GM12878 (cell line): ENCODE data around the gene MFSD11. TPM values are rescaled to one million over a fixed set of nuclear protein-coding genes. Genes with fewer than 3 reads are reported as not detected.
"Not testable (repeated sequence)": the region's sequence is repeated elsewhere in the genome, so short reads cannot be mapped to it uniquely, and the experiment has no call there.

Source experiments
- ATAC-seq: fragments of 200-7000 bp; cut with Tn5 transposase; 3 replicates; pipeline ENCODE4 v1.9.1; 2020; ENCODE audit warnings: mild to moderate bottlenecking, moderate library complexity
- BruUV-seq: library from RNA; stranded (reverse); fragments of 400-500 nt; replicated peaks from 2 replicates; lab custom pipeline; 2021; lab: Mats Ljungman, UMichigan
- CTCF ChIA-PET: fragments of 300-600 bp; sonication (Branson Sonifier 250); formaldehyde crosslinking; extraction: SDS; loops from one replicate; lab custom pipeline; 2021; ENCODE audit warnings: inconsistent platforms; lab: Yijun Ruan, JAX
- POLR2A ChIA-PET: fragments of 350-600 bp; formaldehyde crosslinking; extraction: SDS; loops from one replicate; lab custom pipeline; 2021; ENCODE audit warnings: inconsistent platforms; lab: Charles Lee
- RAD21 ChIA-PET: fragments of 300-600 bp; sonication (Branson Sonifier 250); formaldehyde crosslinking; loops from one replicate; lab custom pipeline; 2023; ENCODE audit warnings: antibody characterized with exemption; ENCODE audit not compliant: unreplicated experiment; lab: Charles Lee
- SMC1A ChIA-PET: fragments of 300-600 bp; sonication (Branson Sonifier 250); formaldehyde crosslinking; loops from one replicate; lab custom pipeline; 2023; ENCODE audit not compliant: unreplicated experiment, uncharacterized antibody; lab: Charles Lee
- DNase-seq: peaks from one replicate; pipeline ENCODE4 v3.0.0-alpha.2; 2011; ENCODE audit warnings: low read depth, low spot score
- FAIRE-seq: peaks from 3 replicates; lab custom pipeline; 2011; peaks lifted over from hg19 to GRCh38; lab: Jason Lieb, UNC
- H2AFZ ChIP-seq: 2 replicates; pipeline ENCODE4 v1.6.0; 2011; ENCODE audit warnings: low read depth, low read length, control low read depth; ENCODE audit not compliant: control insufficient read depth
- H3K27ac ChIP-seq: 2 replicates; pipeline ENCODE4 v1.5.1; 2011; ENCODE audit warnings: control low read depth; ENCODE audit not compliant: control insufficient read depth, insufficient read depth
- H3K27me3 ChIP-seq, 2 experiments: replicated peaks in 1 of 2; 2 replicates each; pipeline versions ENCODE4 v1.6.0 to v1.6.1; 2011; ENCODE audit warnings: low read length in 1 of 2; ENCODE audit not compliant: control insufficient read depth in 2 of 2, insufficient read depth in 2 of 2
- H3K36me3 ChIP-seq, 2 experiments: 2 replicates each; pipeline ENCODE4 v1.5.1; 2011; ENCODE audit warnings: low read length in 1 of 2; ENCODE audit not compliant: control insufficient read depth in 2 of 2, insufficient read depth in 2 of 2
- H3K4me1 ChIP-seq: 2 replicates; pipeline ENCODE4 v1.6.1; 2011; ENCODE audit warnings: mild to moderate bottlenecking, low read length, moderate library complexity, mixed read lengths; ENCODE audit not compliant: control insufficient read depth, insufficient read depth
- H3K4me2 ChIP-seq: 2 replicates; pipeline ENCODE4 v1.6.0; 2011; ENCODE audit warnings: control low read depth; ENCODE audit not compliant: control insufficient read depth, insufficient read depth
- H3K4me3 ChIP-seq: fragments of 200-600 bp; sonication (generic); 2 replicates; pipeline ENCODE4 v1.5.1; 2016
- H3K79me2 ChIP-seq: 2 replicates; pipeline ENCODE4 v1.6.0; 2011; ENCODE audit warnings: low read length; ENCODE audit not compliant: control insufficient read depth, insufficient read depth
- H3K9ac ChIP-seq: 2 replicates; pipeline ENCODE4 v1.8.0; 2011; ENCODE audit warnings: low read length, control low read depth, mixed read lengths; ENCODE audit not compliant: control insufficient read depth, insufficient read depth
- H3K9me3 ChIP-seq: replicated peaks from 3 replicates; pipeline ENCODE4 v1.5.1; 2011; ENCODE audit warnings: mild to moderate bottlenecking, low read length; ENCODE audit not compliant: control insufficient read depth, insufficient read depth
- H4K20me1 ChIP-seq: 2 replicates; pipeline ENCODE4 v1.6.0; 2011; ENCODE audit not compliant: control insufficient read depth, insufficient read depth
- JUNB ChIP-seq: IDR thresholded peaks from 2 replicates; pipeline ENCODE4 v1.6.1; 2016; ENCODE audit warnings: antibody characterized with exemption, mild to moderate bottlenecking
- KDM1A ChIP-seq: fragments of 200-600 bp; sonication (generic); IDR thresholded peaks from 2 replicates; pipeline ENCODE4 v1.6.1; 2016; ENCODE audit warnings: borderline replicate concordance
- RUNX3 ChIP-seq: IDR thresholded peaks from 2 replicates; pipeline ENCODE4 v1.6.1; 2012; ENCODE audit warnings: low read length, inconsistent platforms
- SP1 ChIP-seq: IDR thresholded peaks from one replicate; pipeline ENCODE4 v1.6.1; 2011; ENCODE audit warnings: low read depth, low read length
- WGBS: methylation state at CpG from one replicate; pipeline ENCODE4 v1.1.6; 2016; ENCODE audit warnings: low lambda C conversion rate; ENCODE audit not compliant: insufficient replicate concordance, insufficient coverage; ENCODE audit errors: missing lambda C conversion rate; 5-methylcytosine and 5-hydroxymethylcytosine counted together
- in situ Hi-C: fragments of 300-500 bp; cut with MboI; formaldehyde crosslinking; loops from 9 replicates; pipeline ENCODE4 v1.14.3; 2018; ENCODE audit warnings: mixed read lengths
- intact Hi-C: fragments of 100-400 bp; cut with micrococcal nuclease; formaldehyde crosslinking; loops from one replicate; pipeline ENCODE4 v1.14.2; 2022; ENCODE audit not compliant: unreplicated experiment
- polyA plus RNA-seq, 11 experiments: library from polyadenylated mRNA; depleted of rRNA in 4 of 11; unstranded in 6 of 11; stranded (reverse) in 5 of 11; fragments of >200 nt; fragmentation: Nextera tagmentation in 4 of 11; fragmentation: Illumina TruSeq in 1 of 11; extraction: Ambion mirVana in 4 of 11; extraction: Trizol in 1 of 11; gene quantifications; 1 replicate in 1 of 11; 2 replicates in 10 of 11; pipeline versions ENCODE4 v1.2.1 to v1.2.3, GENCODE V29; 2011 to 2016; ENCODE audit warnings: inconsistent platforms in 2 of 11, missing spikeins in 2 of 11, low read depth in 1 of 11
- total RNA-seq, 4 experiments: library from RNA; depleted of rRNA in 3 of 4; stranded (reverse); fragments of >200 nt in 3 of 4; fragmentation: Illumina TruSeq in 1 of 4; extraction: Trizol in 1 of 4; gene quantifications; 2 replicates each; pipeline versions ENCODE4 v1.2.1 to v1.2.3, GENCODE V29; 2013 to 2021
- TF ChIP-seq, protein P1 (sequence below): fragments of 450-650 bp; IDR thresholded peaks from 2 replicates; pipeline ENCODE4 v1.6.1; 2016; ENCODE audit warnings: mild to moderate bottlenecking

Gene MFSD11
- total and polyA plus RNA-seq, 10 of the 15 experiments (the other 5 are each of a cell fraction or from before 2014, with no cell fraction given): 11.0 to 19.4 (median 15.5) TPM

DNA sequence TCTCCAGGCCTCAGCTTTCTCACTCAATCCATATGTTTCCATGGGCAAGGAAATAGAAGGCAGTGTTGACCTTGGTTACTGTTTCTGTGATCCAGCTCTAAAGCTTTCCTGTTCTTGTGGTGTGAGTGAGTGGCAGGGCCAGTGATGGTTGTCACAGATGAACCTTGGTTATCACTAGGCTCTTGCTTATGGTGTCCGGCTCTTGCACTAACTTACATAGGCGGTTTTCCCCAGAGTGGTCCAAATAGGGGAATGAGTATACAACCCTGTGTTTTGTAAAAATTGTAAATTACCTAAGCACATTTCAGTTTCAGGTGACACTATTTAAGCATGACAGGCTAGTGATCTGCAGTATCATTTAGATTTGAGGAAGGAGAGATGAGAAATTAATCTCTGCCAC is 6.8 kb downstream of the MFSD11 start:
- H3K9me3 ChIP-seq: no peaks in the 10 kb centered on the region
- H3K9ac ChIP-seq: no peak overlapping the region
- H3K36me3 ChIP-seq: peaks cover 0 to 9% of the 10 kb centered on the region in 2 experiments; a peak in 3 of 4 replicates
- no peak overlapping the region for H3K4me2 ChIP-seq
- no peaks in the 10 kb centered on the region for H3K79me2 ChIP-seq
- no peak overlapping the region for H2AFZ ChIP-seq
- BruUV-seq: no TSS peak
- intact Hi-C loops: no loop called here
- ChIA-PET CTCF (no interaction called here), RAD21 (no interaction called here), POLR2A (no interaction called here), SMC1A (no interaction called here)
- H3K27me3 ChIP-seq: no peaks in the 10 kb centered on the region
- no peak overlapping the region for H3K4me3 ChIP-seq
- no peak overlapping the region for H3K27ac ChIP-seq
- no peak for TF ChIP-seq SP1
- peak; percentile 16; the same call in 1 of the 2 replicates for TF ChIP-seq RUNX3
- peak; percentile 51; the same call in 1 of the 2 replicates for TF ChIP-seq JUNB
- TF ChIP-seq, protein P1, sequence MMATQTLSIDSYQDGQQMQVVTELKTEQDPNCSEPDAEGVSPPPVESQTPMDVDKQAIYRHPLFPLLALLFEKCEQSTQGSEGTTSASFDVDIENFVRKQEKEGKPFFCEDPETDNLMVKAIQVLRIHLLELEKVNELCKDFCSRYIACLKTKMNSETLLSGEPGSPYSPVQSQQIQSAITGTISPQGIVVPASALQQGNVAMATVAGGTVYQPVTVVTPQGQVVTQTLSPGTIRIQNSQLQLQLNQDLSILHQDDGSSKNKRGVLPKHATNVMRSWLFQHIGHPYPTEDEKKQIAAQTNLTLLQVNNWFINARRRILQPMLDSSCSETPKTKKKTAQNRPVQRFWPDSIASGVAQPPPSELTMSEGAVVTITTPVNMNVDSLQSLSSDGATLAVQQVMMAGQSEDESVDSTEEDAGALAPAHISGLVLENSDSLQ: peak; percentile 57
- TF ChIP-seq KDM1A: no peak
- ATAC-seq (peak; percentile 71), DNase-seq (no peak), FAIRE-seq (no peak)
- H4K20me1 ChIP-seq: no peaks in the 10 kb centered on the region
- H3K4me1 ChIP-seq: no peaks in the 10 kb centered on the region
- in situ Hi-C loops: no loop called here
- 98% methylated on average over 2 of the region's 2 CpGs for WGBS

GRCh38 chr17:76745785-76746184 is 7.9 kb downstream of the MFSD11 start:
- H3K36me3 ChIP-seq, H3K4me1 ChIP-seq, in situ Hi-C loops, intact Hi-C loops, H3K9me3 ChIP-seq, H3K4me3 ChIP-seq, DNase-seq, ATAC-seq, H3K27me3 ChIP-seq, H3K9ac ChIP-seq, H2AFZ ChIP-seq, FAIRE-seq, H3K27ac ChIP-seq, H3K79me2 ChIP-seq, POLR2A ChIA-PET, BruUV-seq, H4K20me1 ChIP-seq, RAD21 ChIA-PET, H3K4me2 ChIP-seq: not testable (repeated sequence)
- ChIA-PET CTCF (interaction anchor here (1.2 kb wide), 1 partner anchor 18 kb away, joined by 5 read pairs; no protein-coding TSS in a partner anchor), SMC1A (interaction anchor here (0.6 to 1.0 kb wide), 2 partner anchors 20 to 306 kb away, joined by 3 read pairs; no protein-coding TSS in a partner anchor)
- WGBS: 92% methylated on average over 6 of the region's 6 CpGs
